ENCODE data around the gene TMEM167A.

Gene TMEM167A

DNA sequence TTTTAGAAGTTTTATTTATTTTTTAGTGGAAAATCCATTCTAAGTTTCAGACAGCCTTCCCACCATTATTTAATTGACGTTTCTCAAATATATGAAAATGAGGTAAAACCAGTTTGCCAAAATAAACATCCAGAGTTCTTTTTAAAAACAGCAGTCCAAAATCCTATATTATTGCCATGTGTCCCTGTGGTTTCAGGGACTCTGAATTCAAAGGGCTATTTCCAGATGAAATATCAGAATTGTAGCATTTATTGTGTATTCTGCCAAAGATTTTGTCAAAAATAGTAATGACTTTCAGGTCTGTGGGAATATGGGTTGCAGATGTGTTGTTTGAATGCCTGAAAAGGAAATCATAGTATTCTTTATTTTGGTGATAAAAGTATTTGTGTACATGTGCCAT is 41.8 kb upstream of the TMEM167A start:
- TF ChIP-seq POLR2AphosphoS5 (IDR thresholded peaks at IDR 0.05; ENCODE audit: low read depth, low read length) (no peak), FOXP2 (optimal IDR thresholded peaks at IDR 0.05; ENCODE audit: borderline replicate concordance, extremely low read depth, extremely low read length, insufficient read depth) (no peak), TAF1 (IDR thresholded peaks at IDR 0.05; ENCODE audit: borderline replicate concordance, insufficient read depth, low read length) (no peak), SIN3A (IDR thresholded peaks at IDR 0.05; ENCODE audit: borderline replicate concordance, insufficient read depth, low read length) (no peak)
- TF ChIP-seq, protein P1, sequence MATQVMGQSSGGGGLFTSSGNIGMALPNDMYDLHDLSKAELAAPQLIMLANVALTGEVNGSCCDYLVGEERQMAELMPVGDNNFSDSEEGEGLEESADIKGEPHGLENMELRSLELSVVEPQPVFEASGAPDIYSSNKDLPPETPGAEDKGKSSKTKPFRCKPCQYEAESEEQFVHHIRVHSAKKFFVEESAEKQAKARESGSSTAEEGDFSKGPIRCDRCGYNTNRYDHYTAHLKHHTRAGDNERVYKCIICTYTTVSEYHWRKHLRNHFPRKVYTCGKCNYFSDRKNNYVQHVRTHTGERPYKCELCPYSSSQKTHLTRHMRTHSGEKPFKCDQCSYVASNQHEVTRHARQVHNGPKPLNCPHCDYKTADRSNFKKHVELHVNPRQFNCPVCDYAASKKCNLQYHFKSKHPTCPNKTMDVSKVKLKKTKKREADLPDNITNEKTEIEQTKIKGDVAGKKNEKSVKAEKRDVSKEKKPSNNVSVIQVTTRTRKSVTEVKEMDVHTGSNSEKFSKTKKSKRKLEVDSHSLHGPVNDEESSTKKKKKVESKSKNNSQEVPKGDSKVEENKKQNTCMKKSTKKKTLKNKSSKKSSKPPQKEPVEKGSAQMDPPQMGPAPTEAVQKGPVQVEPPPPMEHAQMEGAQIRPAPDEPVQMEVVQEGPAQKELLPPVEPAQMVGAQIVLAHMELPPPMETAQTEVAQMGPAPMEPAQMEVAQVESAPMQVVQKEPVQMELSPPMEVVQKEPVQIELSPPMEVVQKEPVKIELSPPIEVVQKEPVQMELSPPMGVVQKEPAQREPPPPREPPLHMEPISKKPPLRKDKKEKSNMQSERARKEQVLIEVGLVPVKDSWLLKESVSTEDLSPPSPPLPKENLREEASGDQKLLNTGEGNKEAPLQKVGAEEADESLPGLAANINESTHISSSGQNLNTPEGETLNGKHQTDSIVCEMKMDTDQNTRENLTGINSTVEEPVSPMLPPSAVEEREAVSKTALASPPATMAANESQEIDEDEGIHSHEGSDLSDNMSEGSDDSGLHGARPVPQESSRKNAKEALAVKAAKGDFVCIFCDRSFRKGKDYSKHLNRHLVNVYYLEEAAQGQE (IDR thresholded peaks at IDR 0.05; ENCODE audit: insufficient read depth in 1 of 2, low read depth in 2 of 2, low read length in 2 of 2): no peak

DNA sequence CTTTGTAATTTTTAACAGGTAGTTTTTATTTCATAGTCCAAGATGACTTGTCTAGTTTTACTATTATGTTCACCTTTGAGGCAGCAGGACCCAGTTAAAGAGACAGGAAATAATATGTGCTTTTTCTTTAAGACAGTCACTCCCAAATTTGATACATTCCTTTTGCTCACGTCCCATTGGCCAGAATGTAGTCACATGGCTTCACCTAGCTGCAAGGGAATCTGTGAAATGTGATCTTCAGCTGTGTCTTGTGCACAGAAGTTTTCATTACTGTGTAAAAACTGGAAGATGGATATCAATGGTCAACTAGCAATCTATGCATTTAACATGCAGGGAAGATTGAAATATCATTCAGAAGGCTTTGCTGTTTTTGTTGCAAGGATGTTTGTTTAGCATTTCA is 41.3 kb upstream of the TMEM167A start:
- TF ChIP-seq TAF1 (IDR thresholded peaks at IDR 0.05; ENCODE audit: borderline replicate concordance, insufficient read depth, low read length) (no peak), FOXP2 (optimal IDR thresholded peaks at IDR 0.05; ENCODE audit: borderline replicate concordance, extremely low read depth, extremely low read length, insufficient read depth) (no peak), SIN3A (IDR thresholded peaks at IDR 0.05; ENCODE audit: borderline replicate concordance, insufficient read depth, low read length) (no peak), POLR2AphosphoS5 (IDR thresholded peaks at IDR 0.05; ENCODE audit: low read depth, low read length) (no peak)
- TF ChIP-seq, protein P1 (IDR thresholded peaks at IDR 0.05; ENCODE audit: insufficient read depth in 1 of 2, low read depth in 2 of 2, low read length in 2 of 2): no peak

DNA sequence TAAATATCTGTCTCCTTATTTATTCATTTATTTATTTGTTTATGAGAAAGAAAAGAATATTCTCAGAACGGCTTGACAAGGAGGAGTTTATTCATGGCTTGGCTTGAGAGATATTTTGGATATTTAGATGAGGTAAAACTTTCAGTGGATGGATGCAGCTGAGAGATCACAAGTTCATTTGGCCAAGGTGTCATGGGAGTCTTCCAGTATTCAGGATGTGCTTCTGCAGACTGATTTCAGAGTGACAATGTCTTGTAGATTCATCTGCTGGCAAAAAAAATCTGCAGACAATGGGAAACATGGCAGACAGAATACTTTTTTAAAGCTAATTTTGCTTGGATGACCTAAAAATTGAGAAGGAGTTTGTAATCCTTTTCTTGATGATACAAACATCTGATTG is 38.6 kb upstream of the TMEM167A start:
- no peak for TF ChIP-seq FOXP2 (optimal IDR thresholded peaks at IDR 0.05; ENCODE audit: borderline replicate concordance, extremely low read depth, extremely low read length, insufficient read depth)
- TF ChIP-seq TAF1 (IDR thresholded peaks at IDR 0.05; ENCODE audit: borderline replicate concordance, insufficient read depth, low read length): no peak
- no peak for TF ChIP-seq POLR2AphosphoS5 (IDR thresholded peaks at IDR 0.05; ENCODE audit: low read depth, low read length)
- TF ChIP-seq, protein P1 (IDR thresholded peaks at IDR 0.05; ENCODE audit: insufficient read depth in 1 of 2, low read depth in 2 of 2, low read length in 2 of 2): no peak
- TF ChIP-seq SIN3A (IDR thresholded peaks at IDR 0.05; ENCODE audit: borderline replicate concordance, insufficient read depth, low read length): no peak

DNA sequence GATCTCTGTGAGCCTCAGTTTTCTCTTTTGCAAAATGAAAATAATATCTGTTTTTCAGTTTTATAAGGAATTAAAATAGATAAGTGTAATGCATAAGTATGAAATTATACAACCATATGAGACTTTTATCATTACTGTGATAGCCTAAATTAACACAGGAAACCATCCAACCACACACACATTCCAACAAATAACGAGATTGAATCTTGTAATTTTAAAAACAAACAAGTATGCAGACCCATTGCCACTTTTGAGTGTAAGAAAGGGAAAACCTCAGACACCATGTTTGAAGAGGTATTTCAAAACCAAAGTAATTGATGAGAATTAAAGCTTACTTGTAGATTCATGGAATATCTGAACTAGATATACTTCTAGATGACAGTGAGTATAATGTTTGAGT is 32.2 kb upstream of the TMEM167A start:
- TF ChIP-seq SIN3A (IDR thresholded peaks at IDR 0.05; ENCODE audit: borderline replicate concordance, insufficient read depth, low read length) (no peak), FOXP2 (optimal IDR thresholded peaks at IDR 0.05; ENCODE audit: borderline replicate concordance, extremely low read depth, extremely low read length, insufficient read depth) (no peak), POLR2AphosphoS5 (IDR thresholded peaks at IDR 0.05; ENCODE audit: low read depth, low read length) (no peak), TAF1 (IDR thresholded peaks at IDR 0.05; ENCODE audit: borderline replicate concordance, insufficient read depth, low read length) (no peak)
- TF ChIP-seq, protein P1 (IDR thresholded peaks at IDR 0.05; ENCODE audit: insufficient read depth in 1 of 2, low read depth in 2 of 2, low read length in 2 of 2): no peak
